NCI-H2196 (cell line): ENCODE measurements around the gene FCN1.

Experiments
- DNase-seq: peaks from one replicate; lab custom pipeline; 2025; ENCODE audit not compliant: unreplicated experiment; lab: John Stamatoyannopoulos, UW

The FCN1 gene

DNA sequence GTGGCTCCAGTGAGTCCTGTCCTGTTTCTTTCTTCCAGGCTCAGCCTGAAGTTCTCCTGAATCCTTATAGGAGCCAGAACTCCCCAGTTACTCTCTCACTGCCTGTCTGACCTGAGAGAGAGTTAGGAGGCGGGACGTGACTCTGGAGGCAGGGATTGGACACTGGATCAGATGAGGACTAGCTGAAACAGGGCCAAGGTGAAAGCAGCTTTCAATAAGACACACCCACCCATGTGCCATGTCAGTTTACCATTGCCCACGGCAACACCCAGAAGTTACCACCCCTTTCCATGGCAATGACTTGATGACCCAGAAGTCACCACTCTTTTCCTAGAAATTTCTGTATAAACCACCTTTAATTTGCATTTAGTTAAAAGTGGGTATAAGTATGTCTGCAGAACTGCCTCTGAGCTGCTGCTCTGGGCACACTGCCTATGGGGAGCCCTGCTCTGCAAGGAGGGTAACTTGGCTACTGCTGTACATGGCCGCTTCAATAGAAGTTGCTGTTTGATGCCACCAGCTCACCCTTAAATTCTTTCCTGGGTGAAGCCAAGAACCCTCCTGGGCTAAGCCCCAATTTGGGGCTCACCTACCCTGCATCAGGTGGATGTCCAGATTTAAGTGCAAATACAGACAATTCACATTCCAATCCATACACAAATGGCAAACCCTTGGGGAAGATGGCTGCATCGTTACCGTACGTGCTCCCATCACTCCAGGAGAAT lies 23.4 kb downstream of the FCN1 start:
- DNase-seq: no peak

- no peak for DNase-seq
These were observed 24.8 kb downstream of the FCN1 start for GRCh38 chr9:134892820-134893420.

- DNase-seq: no peak
These were observed 25.5 kb downstream of the FCN1 start for GRCh38 chr9:134892221-134892620.

GRCh38 chr9:134891713-134892112 lies 26.0 kb downstream of the FCN1 start:
- DNase-seq: no peak

GRCh38 chr9:134891053-134891452 lies 26.7 kb downstream of the FCN1 start:
- no peak for DNase-seq

- no peak for DNase-seq
These were observed 27.6 kb downstream of the FCN1 start for GRCh38 chr9:134890155-134890495.

- no peak for DNase-seq
These were observed 28.1 kb downstream of the FCN1 start for GRCh38 chr9:134889386-134890154.

DNA sequence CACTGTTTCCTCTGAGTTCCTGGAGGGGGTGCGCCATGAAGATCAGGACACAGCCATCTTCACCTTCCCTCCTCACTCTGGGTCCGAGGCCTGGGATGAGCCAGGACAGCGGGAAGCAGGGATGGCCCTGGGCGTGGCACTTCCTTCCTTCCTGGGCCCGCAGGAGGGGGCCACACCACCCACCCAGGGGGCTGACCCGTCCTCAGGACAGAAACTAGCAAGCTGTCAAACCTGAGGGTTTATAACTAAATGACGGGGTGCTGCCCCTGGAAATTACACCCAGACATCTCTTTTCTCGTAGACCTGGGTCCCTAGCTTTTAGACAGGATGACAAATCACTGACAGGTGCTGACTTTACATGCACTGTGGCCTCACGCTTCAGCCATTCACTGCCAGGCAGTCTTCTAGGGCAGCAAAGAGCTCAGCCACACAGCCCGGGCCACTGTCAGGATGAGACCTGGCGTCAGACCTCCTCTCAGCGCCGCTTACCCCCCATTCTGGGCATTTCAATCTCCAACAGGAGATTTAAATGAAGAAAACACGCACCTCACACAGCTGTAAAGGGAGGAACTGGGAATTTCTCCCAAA lies 29.0 kb downstream of the FCN1 start:
- DNase-seq: no peak

DNA sequence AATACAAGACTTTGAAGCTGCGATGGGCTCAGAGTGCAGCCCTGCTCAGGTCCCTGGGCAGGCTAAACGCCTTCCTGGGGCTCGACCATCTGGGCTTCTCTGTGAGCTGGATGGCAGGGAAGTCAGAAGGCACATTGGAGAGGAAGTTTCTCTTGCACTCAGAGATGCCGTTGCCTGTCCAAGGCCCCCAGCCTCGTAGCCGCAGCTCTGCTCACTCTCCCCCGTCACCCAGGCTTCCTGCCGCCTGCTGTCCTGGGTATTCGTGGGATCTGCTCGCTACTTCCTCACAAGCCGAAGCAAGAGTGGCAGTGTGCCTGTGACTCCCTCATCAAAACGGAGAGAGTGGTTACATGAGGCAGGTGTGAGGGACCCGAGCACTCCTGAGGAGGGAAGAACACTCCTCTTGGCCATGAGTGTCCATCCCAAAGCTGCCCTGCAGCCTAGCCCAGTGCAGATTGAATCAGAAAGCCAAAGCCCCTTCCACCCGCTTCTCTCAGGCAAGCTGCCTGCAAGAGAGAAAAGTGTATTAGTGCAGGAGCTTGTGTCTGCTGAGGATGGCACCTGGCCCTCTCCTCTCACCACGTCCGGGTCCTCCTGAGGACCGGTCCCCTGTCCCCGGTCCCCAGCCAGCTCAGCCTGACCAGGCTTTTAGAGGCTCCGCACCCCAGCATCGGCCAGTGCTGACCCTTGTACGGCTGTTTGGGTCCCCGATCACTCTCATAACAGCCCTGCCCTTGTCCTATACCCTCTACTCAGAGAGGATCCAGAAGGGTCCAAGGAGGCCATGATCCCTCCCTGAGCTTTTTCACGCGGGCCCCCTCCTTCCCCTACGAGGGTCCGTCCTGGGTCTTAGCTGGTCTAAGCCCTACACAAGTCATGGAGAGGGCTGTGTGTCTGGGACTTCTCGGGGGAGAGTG lies 29.8 kb downstream of the FCN1 start:
- DNase-seq: no peak

DNA sequence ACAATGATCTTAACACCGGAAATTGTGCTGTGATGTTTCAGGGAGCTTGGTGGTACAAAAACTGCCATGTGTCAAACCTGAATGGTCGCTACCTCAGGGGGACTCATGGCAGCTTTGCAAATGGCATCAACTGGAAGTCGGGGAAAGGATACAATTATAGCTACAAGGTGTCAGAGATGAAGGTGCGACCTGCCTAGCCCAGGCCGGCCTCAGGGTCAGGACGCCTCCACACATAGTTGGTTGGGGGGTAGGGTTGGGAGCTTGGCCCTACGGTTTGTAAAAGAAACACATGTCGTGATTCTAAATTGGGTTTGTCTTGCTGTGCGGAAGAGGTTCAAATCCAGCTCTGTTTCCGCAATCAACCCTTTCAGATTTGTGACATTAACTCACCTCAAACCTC lies 30.5 kb downstream of the FCN1 start:
- DNase-seq: no peak

DNA sequence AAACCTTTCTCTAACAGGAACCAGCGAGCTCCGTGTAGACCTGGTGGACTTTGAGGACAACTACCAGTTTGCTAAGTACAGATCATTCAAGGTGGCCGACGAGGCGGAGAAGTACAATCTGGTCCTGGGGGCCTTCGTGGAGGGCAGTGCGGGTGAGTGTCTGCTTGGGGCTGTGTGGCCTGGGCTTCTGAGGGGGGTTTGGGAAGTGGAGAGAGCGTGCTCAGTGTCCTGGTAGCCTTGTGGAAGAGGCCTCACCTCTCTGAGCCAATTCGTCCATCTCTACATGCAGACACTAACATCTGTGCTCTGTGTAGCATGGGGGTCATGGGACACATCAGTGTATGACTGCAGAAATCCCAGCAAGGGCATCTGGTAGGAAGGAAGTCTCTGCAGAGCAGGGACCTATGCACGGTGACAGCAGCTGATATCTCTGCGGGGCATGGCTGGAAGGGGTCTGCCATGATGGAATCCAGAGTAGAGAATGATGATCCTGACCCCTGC lies 31.2 kb downstream of the FCN1 start:
- no peak for DNase-seq

- DNase-seq: no peak
These were observed 31.9 kb downstream of the FCN1 start for GRCh38 chr9:134885679-134886412.

DNA sequence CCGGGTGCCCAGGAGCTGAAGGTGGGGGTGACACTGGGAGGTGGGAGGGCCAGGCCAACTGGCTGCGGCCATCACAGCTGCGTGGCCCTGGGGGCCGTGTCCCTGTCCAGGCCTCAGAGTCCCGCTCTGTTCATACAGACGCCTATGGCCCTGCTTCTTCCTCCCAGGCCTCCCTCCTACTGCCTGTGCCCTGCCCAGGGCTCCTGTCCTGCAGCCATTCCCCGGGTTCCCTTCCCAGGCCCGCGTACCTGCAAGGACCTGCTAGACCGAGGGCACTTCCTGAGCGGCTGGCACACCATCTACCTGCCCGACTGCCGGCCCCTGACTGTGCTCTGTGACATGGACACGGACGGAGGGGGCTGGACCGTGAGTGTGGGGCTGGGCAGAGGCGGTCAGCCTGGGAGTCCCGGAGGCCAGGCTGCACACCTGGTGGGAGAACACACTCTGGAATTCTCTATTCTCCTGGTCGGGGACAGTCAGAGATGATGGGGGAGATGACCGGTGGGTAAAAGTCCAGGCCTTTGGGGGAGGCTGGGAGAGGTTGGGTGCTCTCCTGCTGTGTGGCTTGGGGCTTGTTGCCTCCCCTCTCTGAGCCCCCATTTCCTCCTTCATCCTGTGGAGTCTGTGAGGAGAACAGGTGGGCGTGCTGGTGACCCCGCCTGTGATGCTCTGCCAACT lies 32.6 kb downstream of the FCN1 start:
- no peak for DNase-seq

GRCh38 chr9:134884492-134884891 lies 33.2 kb downstream of the FCN1 start:
- no peak for DNase-seq

- no peak for DNase-seq
These were observed 34.5 kb downstream of the FCN1 start for GRCh38 chr9:134883040-134883782.

DNA sequence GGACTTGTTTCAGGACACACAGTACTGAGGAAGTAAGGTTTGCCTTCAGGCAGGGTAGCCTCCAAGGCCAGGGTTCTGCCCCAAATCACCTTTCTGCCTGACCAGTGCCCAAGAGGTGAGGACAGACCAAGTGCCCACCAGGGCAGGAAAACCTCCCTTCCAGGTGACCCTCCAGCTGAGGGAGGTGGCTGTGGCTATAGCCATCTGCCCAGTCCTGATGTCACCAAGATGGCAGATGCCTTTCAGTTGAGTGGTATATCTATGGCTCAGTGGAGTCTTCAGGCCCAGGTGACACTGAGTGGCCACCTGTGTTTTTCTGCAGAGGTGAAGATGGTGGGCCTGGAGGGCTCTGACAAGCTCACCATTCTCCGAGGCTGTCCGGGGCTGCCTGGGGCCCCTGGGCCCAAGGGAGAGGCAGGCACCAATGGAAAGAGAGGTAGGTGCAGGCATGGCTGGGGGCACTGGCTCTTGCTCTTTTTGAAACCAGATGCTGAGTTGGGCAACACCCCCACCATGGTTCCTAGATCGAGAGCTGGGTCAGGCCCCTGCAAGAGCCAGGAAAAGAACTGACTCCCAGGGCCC lies 35.4 kb downstream of the FCN1 start:
- DNase-seq: no peak

DNA sequence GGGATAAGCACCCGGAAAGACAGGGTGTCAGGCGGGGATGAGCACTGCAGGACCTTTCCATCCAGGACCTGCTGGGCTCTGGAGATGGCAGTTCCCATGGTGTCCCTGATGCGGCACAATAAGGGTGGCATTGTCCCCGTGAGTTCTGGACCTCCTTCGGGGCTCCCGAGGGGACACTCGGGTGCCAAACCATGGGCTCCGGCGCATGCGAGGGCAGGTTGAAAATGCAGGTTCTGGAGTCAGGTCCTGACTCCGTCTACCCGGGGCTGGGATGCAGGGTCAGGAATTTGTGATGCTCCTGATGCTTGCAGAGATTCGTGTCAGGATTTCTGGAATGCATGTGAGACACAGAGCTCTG lies 36.4 kb downstream of the FCN1 start:
- no peak for DNase-seq

DNA sequence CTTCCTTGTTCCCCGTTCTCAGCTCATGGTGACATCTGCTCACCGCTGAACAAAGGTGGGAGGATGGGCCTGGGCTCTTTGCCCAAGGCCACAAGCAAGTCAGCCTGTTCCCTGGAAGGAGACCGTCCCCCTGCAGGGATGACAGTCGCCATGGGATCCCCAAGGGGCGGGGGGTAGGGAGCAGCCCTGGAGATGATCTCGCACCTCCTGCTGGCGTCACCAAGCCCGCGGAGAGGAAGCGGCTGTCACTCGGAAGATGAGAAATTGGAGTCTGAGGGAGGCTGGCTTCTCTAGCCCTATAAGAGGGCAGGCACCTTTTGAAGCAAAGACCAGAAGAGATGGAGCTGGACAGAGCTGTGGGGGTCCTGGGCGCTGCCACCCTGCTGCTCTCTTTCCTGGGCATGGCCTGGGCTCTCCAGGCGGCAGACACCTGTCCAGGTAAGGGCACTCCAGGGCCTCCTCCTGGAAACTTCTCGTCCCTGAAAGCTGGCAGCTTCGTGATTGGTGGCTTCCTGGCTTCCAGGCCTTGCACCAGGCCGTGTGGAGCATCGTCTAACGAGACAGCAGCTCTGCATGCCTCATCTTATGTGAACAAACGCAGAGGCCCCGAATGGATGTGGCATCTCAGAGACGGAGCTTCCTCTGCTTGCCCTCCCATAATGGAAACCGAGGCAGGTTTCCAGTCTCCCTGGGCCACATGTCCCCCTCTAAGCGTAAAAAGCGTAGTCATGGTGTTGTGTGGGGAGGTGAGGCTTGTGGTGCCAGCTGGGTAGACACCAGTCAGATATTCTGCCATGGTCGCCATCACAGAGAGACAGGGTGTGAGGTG lies 37.0 kb downstream of the FCN1 start, which contains the start of gene FCN2:
FCN2 (plus strand) TSS at position 327 of the 829 bp plus-strand sequence; CDS start at position 339, 12 bp downstream.
- DNase-seq: no peak
